SIG-M5 treated with dmso at 0.1 percent for 504 hours (cell line): Measurements from ENCODE around the gene ST3GAL2.
A peak's percentile ranks its signal among the peaks of the same experiment; 100 is the strongest.
"Not testable (repeated sequence)": the region's sequence is repeated elsewhere in the genome, so short reads cannot be mapped to it uniquely, and the experiment has no call there.

Experiments used
- DNase-seq: peaks from one replicate; lab custom pipeline; 2025; ENCODE audit not compliant: unreplicated experiment; lab: John Stamatoyannopoulos, UW

The ST3GAL2 gene

DNA sequence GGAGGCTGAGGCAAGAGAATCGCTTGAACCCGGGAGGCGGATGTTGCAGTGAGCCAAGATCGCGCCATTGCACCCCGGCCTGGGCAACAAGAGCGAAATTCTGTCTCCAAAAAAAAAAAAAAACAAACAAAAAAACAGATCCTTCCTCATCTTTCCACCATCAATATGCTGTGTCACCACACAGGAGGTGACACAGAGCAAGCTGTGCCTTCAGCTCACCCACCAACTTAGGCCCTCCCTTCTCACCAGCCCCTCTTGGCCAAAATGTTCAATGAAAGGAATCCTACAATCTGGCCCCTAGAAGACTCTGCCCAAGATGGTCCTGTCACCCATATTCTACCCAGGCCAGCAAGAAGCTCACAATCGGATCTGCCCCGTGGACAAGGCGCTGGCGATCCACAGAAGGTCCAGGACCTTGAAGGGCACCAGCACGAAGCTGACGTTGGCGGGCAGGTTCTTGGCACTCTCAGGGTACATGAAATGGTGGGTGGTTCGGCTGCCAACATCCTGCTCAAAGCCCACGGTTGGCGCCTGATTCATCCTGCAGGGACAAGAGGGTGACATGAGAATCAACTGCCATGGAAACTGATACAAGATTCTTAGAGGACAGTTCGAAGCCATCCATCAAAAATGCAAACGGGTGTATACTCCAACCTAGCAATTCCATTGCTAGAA lies 50.8 kb downstream of the ST3GAL2 start:
- DNase-seq, result no peak

DNA sequence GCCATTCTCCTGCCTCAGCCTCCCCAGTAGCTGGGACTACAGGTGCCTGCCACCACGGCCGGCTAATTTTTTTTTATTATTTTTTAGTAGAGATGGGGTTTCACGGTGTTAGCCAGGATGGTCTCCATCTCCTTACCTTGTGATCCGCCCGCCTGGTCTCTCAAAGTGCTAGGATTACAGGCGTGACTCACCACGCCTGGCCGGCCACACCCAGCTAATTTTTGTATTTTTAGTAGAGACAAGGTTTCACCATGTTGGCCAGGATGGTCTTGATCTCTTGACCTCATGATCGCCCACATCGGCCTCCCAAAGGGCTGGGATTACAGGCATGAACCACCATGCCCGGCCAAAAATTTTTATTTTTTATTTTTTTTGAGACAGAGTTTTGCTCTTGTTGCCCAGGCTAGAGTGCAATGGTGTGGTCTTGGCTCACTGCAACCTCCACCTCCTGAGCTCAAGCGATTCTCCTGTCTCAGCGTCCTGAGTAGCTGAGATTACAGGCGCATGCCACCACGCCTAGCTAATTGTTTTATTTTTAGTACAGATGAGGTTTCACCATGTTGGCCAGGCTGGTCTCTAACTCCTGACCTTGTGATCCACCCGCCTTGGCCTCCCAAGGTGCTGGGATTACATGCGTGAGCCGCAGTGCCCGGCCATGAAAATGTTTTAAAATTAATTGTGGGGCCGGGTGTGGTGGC lies 52.5 kb downstream of the ST3GAL2 start:
- not testable (repeated sequence) for DNase-seq

DNA sequence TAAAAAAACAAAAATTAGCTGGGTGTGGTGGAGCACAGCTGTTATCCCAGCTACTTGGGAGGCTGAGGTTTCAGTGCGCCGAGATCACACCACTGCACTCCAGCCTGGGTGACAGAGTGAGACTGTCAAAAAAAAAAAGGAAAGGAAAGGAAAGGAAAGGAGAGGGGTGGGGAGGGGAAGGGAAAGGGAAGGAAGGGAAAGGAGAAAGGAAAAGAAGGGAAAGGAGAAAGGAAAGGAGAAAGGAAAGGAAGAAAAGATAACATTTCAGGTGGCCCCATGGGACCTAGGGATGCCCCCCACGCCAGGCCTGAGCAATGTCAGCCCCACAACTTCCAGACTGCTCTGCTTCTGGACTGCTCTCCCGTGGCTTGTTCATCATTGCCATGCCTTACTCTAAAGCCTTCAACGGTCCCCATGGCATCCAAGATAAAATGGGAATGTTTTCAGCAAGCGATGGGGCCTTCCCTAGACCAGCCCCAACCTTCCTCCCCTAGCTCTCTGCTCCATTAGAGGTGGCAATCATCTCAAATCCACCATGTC lies 55.4 kb downstream of the ST3GAL2 start:
- DNase-seq, result no peak

DNA sequence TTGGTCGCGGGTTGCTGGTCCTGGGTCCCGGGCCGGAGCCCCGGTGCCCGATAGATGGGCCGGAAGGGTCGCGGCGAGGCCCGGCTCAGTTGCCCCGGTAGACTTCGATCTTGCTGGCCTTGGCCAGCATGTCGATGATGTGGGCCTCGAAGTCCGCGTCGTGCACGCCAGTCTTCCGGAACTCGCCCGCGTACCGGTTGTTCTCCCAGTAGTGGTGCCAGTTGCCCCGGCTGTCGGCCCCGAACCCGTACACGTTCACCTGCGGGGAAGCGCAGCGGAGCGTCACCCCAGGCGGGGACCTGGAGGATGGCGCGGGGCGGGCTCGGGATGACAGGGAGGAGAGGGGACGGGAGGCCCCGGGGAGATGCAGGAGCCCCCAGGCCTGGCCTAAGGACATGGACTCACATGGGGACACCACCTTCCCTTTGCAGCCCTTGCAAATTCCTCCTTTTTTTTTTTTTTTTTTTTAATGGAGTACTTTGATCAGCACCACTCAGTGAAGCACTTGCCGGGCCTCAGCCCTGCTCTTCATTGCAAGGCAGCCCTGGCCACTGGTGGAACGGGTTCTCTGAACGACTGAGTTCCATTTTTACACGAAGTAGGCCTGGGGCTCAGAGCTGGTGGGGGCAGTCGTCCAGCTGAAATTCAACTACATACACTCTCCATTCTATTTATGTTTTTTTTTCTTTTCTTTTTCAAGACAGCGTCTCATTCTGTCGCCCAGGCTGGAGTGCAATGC lies 57.1 kb downstream of the ST3GAL2 start:
- DNase-seq, result no peak

DNA sequence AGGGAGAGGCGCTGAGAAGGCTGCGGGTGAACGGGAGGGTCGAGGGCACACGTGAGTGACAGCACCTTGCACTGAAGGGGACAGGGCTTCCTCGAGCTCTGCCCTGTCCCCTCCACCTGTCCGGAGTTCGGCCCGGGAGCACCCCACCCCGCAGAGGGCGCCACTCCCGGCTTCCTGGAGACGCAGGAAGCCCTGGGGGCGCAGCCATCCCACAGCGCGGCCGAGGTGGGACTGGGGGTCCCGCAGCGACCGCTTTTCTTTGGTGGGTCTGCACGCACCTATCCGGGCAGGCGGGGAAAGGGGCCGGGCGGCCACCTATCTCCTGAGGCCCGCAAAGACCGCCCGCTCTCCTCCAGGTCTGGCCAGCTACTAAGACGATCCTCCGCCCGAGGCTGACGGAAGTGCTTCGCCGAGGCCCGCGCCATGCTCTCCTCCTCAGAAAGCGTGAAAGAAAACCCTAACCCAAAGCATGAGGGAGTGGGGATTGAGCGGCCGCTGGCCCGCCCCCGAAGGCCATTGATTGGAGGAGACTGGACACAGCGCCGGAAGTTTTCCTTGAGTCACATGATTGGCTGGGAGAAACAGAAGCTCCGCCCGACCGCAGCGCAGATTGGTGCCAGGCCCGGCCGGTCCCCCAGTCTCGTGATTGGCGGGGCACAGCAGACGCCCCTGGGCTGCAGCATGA lies 57.8 kb downstream of the ST3GAL2 start:
- DNase-seq, result peak; percentile 99

DNA sequence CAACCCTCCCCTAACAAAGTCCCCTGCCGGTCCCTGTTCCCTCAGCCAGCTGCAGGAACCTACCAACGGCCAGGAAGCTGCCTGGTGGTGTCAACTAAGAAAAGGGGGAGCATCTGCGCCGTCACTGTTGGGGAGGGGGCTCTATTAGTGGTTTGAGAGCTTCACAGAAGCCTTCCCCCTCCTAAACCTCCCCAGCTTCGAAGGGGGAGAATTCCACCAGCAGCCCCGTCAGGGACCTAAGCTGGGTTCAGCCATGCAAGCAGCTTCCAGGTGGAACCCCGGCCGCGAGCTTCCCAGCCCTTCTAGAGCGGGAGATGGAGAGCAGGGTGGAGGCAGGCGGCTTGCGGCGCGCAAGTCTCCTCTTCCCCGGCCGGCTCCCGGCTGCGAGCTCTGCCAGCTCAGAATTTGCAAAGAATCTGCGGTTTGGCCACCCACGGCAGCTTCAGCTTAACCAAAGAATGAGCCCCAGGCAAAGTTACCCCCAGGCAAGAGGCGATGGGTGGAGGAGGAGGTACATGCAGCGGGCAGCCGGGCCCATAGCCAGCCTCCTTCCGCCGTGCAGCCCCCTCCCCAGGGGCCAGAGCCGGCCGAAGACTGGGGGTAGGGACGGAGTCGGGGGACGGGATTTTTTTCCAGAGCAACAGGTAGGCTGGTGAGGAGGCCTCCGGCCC lies 58.5 kb downstream of the ST3GAL2 start:
- peak; percentile 52 for DNase-seq

DNA sequence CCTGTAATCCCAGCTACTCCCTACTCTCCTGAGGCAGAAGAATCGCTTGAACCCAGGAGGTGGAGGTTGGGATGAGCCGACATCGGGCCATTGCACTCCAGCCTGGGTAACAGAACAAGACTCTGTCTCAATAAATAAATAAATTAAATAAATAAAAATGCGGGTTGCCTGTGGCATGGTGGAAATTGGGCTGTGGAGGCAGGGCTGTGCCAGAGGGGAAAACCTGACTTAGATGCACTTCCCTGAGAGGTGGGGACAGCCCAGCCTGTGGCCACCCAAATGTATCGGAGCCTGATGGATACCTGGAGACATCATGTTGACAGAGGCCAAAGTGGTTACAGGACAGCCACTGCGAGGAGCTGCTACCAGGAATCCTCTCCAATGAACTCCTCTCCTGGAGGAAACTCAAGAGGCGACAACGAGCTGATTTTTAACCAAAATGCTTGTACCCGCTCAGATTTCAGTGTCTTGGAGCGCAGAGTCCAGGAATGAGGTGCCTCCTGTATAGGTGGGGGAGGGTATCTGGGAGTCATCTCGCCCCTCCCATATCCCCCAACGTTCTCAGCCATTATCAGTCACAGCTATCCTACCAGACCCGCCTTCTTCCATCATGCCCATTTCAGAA lies 59.9 kb downstream of the ST3GAL2 start:
- DNase-seq, result no peak

DNA sequence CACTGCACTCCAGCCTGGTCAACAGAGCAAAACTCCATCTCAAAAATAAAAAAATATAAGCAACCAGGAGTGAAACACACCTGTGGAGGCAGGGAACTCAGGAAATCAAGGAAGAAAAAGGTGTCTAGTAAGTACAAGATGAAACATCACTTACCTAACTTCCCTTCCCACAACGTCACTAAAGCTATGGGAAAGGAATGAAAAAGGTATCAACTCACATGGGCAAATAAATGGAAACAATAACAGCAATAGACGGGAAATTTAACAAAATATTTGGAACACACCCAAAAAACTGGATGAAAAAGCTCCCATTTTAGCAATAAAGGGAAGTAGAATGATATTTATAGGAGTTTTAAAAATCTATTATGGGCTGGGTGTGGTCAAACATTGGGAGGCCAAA lies 61.1 kb downstream of the ST3GAL2 start:
- no peak for DNase-seq

- DNase-seq, result no peak
Observed at GRCh38 chr16:70375636-70376611, 63.0 kb downstream of the ST3GAL2 start.

GRCh38 chr16:70374213-70374612 lies 64.7 kb downstream of the ST3GAL2 start:
- DNase-seq, result no peak

GRCh38 chr16:70372921-70373728 lies 65.8 kb downstream of the ST3GAL2 start:
- DNase-seq, result no peak

GRCh38 chr16:70370924-70371323 lies 68.0 kb downstream of the ST3GAL2 start:
- no peak for DNase-seq

DNA sequence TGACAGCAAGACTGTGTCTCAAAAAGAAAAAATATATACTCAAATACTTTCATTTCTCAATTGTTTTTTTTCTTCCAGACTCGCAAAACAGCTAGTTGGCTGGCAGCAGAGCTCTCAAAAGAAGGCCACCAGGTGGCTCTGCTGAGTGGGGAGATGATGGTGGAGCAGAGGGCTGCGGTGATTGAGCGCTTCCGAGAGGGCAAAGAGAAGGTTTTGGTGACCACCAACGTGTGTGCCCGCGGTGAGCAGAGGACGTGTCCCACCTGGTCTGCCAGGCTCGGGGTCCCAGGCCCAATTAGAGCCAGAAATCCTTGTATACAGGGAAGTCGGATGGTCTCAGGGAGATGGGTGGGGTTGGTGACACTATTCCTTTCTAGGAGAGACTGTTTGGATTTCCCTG lies 68.8 kb downstream of the ST3GAL2 start:
- DNase-seq, result not testable (repeated sequence)

GRCh38 chr16:70364399-70364798 lies 74.5 kb downstream of the ST3GAL2 start:
- no peak for DNase-seq

DNA sequence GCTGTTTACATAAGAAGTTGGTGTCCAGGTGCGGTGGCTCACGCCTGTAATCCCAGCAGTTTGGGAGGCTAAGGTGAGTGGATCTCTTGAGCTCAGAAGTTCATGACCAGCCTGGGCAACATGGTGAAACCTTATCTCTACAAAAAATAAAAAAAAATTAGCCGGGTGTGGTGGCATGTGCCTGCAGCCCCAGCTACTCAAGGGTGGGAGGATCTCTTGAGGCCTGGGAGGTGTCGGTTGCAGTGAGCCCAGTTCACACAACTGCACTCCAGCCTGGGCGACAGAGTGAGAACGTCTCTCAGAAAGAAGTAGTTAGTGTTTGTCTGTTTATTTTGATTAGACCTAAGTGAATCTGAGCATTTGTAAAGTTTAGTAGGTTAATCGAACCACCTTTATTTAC lies 79.3 kb downstream of the ST3GAL2 start:
- no peak for DNase-seq

DNA sequence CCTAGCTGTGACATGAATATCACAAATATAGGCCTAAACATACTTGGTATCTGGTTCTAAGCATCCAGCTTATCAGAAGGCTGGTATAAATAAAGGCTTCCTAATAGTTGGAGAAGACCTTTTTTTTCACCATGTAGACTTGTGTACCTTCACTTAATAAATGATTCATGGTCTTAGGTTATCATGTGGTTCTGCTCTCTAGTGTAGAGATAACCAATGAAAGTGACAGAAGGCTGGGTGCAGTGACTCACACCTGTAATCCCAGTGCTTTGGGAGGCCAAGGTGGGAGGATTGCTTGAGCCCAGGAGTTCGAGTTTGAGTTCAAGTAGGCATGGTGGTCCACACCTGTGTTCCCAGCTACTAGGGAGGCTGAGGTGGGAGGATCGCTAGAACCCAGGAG lies 89.1 kb downstream of the ST3GAL2 start:
- no peak for DNase-seq

- DNase-seq, result no peak
Observed at GRCh38 chr16:70348991-70349390, 89.9 kb downstream of the ST3GAL2 start.

GRCh38 chr16:70345840-70346239 lies 93.1 kb downstream of the ST3GAL2 start:
- DNase-seq, result no peak
